ENCODE results near the gene MRPL41. TPM values are rescaled to one million over a fixed set of nuclear protein-coding genes. Genes with fewer than 3 reads are reported as not detected.
"Not testable (repeated sequence)": the region's sequence is repeated elsewhere in the genome, so short reads cannot be mapped to it uniquely, and the experiment has no call there.

Gene MRPL41
- total RNA-seq, 1 experiment from 2014 or later, result 43.0 TPM

- Mint-ChIP-seq H3K4me3 (ENCODE audit: unreplicated experiment) (peak overlapping the region; percentile 78), H3K27ac (ENCODE audit: low read depth, unreplicated experiment) (peak overlapping the region; percentile 49), H3K27me3 (ENCODE audit: insufficient read depth, unreplicated experiment) (no peaks in the 10 kb centered on the region), H3K9me3 (ENCODE audit: unreplicated experiment) (no peaks in the 10 kb centered on the region), H3K4me1 (ENCODE audit: insufficient read depth, unreplicated experiment) (peaks cover 5% of the 10 kb centered on the region), H3K36me3 (ENCODE audit: insufficient read depth, unreplicated experiment) (peaks cover 28% of the 10 kb centered on the region)
- BruUV-seq (replicated peaks), result TSS peak; percentile 99
- CTCF ChIA-PET, result interaction anchor here (0.6 to 1.2 kb wide), 6 partner anchors 25 to 1186 kb away, joined by 3 to 6 read pairs (median 3); no protein-coding TSS in a partner anchor
- no peak for TF ChIP-seq CTCF (IDR thresholded peaks at IDR 0.05; ENCODE audit: unreplicated experiment)
- POLR2A ChIA-PET, result interaction anchor here (0.7 to 3.8 kb wide), 21 partner anchors 10 to 815 kb away, joined by 3 to 33 read pairs (median 5); partner anchors contain the start of genes ARRDC1, DPH7, EHMT1 and MAN1B1
- DNase-seq (ENCODE audit: unreplicated experiment), result peak; percentile 24
- intact Hi-C loops (cut with micrococcal nuclease), result loop anchor here (2.0 to 10.0 kb wide), 2 partner anchors 27 to 63 kb away; partner anchors contain the start of genes DPH7 and EHMT1
Measured at GRCh38 chr9:137552022-137552768, 516 bp downstream of the MRPL41 start.

- H3K36me3 Mint-ChIP-seq (ENCODE audit: insufficient read depth, unreplicated experiment), result peaks cover 41% of the 10 kb centered on the region
- H3K27me3 Mint-ChIP-seq (ENCODE audit: insufficient read depth, unreplicated experiment); H3K9me3 Mint-ChIP-seq (ENCODE audit: unreplicated experiment); BruUV-seq (replicated peaks); H3K4me1 Mint-ChIP-seq (ENCODE audit: insufficient read depth, unreplicated experiment); DNase-seq (ENCODE audit: unreplicated experiment); H3K27ac Mint-ChIP-seq (ENCODE audit: low read depth, unreplicated experiment); H3K4me3 Mint-ChIP-seq (ENCODE audit: unreplicated experiment): not testable (repeated sequence)
- CTCF ChIA-PET, result interaction anchor here (0.7 to 1.6 kb wide), 4 partner anchors 24 to 241 kb away, joined by 3 to 4 read pairs (median 4); partner anchors contain the start of gene EXD3
- POLR2A ChIA-PET, result interaction anchor here (0.6 to 3.8 kb wide), 3 partner anchors 25 to 208 kb away, joined by 3 to 33 read pairs (median 9); partner anchors contain the start of gene DPH7
- intact Hi-C loops (cut with micrococcal nuclease), result loop anchor here (2.0 to 10.0 kb wide), 2 partner anchors 25 to 61 kb away; partner anchors contain the start of genes DPH7 and EHMT1
Measured at GRCh38 chr9:137553654-137554053, 2.0 kb downstream of the MRPL41 start.

GRCh38 chr9:137554349-137554748, 2.7 kb downstream of the MRPL41 start:
- no peak for TF ChIP-seq CTCF (IDR thresholded peaks at IDR 0.05; ENCODE audit: unreplicated experiment)
- no peaks in the 10 kb centered on the region for H3K9me3 Mint-ChIP-seq (ENCODE audit: unreplicated experiment)
- ChIA-PET CTCF (interaction anchor here (0.6 to 1.6 kb wide), 4 partner anchors 24 to 519 kb away, joined by 3 to 6 read pairs (median 4); partner anchors contain the start of gene EXD3), POLR2A (interaction anchor here (3.8 kb wide), 1 partner anchor 24 kb away, joined by 33 read pairs; the partner anchor contains the start of gene DPH7)
- no peaks in the 10 kb centered on the region for H3K27me3 Mint-ChIP-seq (ENCODE audit: insufficient read depth, unreplicated experiment)
- intact Hi-C loops (cut with micrococcal nuclease), result loop anchor here (10.0 kb wide), 1 partner anchor 60 kb away; the partner anchor contains the start of gene EHMT1
- H3K4me3 Mint-ChIP-seq (ENCODE audit: unreplicated experiment), result no peak overlapping the region
- H3K27ac Mint-ChIP-seq (ENCODE audit: low read depth, unreplicated experiment), result no peak overlapping the region
- no TSS peak for BruUV-seq (replicated peaks)
- no peak for DNase-seq (ENCODE audit: unreplicated experiment)
- H3K36me3 Mint-ChIP-seq (ENCODE audit: insufficient read depth, unreplicated experiment), result peaks cover 43% of the 10 kb centered on the region
- H3K4me1 Mint-ChIP-seq (ENCODE audit: insufficient read depth, unreplicated experiment), result peaks cover under 1% of the 10 kb centered on the region

GRCh38 chr9:137555179-137555578, 3.5 kb downstream of the MRPL41 start:
- Mint-ChIP-seq H3K4me3 (ENCODE audit: unreplicated experiment) (no peak overlapping the region), H3K27ac (ENCODE audit: low read depth, unreplicated experiment) (no peak overlapping the region), H3K27me3 (ENCODE audit: insufficient read depth, unreplicated experiment) (no peaks in the 10 kb centered on the region), H3K36me3 (ENCODE audit: insufficient read depth, unreplicated experiment) (peaks cover 52% of the 10 kb centered on the region), H3K9me3 (ENCODE audit: unreplicated experiment) (no peaks in the 10 kb centered on the region), H3K4me1 (ENCODE audit: insufficient read depth, unreplicated experiment) (peaks cover 7% of the 10 kb centered on the region)
- CTCF ChIA-PET, result no interaction called here
- POLR2A ChIA-PET, result no interaction called here
- no peak for DNase-seq (ENCODE audit: unreplicated experiment)
- BruUV-seq (replicated peaks), result no TSS peak
- intact Hi-C loops (cut with micrococcal nuclease), result loop anchor here (10.0 kb wide), 1 partner anchor 60 kb away; the partner anchor contains the start of gene EHMT1
- no peak for TF ChIP-seq CTCF (IDR thresholded peaks at IDR 0.05; ENCODE audit: unreplicated experiment)

All from MCF 10A (cell line).